22Rv1 (cell line): Measurements from ENCODE around the gene SYT13.

Experiments used
- CTCF ChIP-seq: fragments of 450-650 bp; IDR thresholded peaks from 2 replicates; pipeline ENCODE4 v1.5.1; 2017; ENCODE audit warnings: mild to moderate bottlenecking
- ZFX ChIP-seq: fragments of 450-650 bp; IDR thresholded peaks from 2 replicates; pipeline ENCODE4 v1.6.1; 2017; ENCODE audit warnings: antibody characterized with exemption, borderline replicate concordance

- no peak for TF ChIP-seq CTCF
- TF ChIP-seq ZFX: no peak
These were observed 62.6 kb downstream of the SYT13 start for GRCh38 chr11:45223496-45223895.
